Right lobe of liver (tissue), 4 donors: ENCODE results near the gene LITAF.

ENCODE experiments used
- POLR2A ChIP-seq: fragments of 450-650 bp; IDR thresholded peaks from one replicate; pipeline ENCODE4 v1.6.1; 2017; ENCODE audit warnings: antibody characterized with exemption, mild to moderate bottlenecking
- TF ChIP-seq, protein P1 (sequence below), 4 donors: fragments of 200-600 bp in 3 of 4; fragments of 450-650 bp in 1 of 4; IDR thresholded peaks; one replicate each; pipeline versions ENCODE4 v1.5.1 to v1.8.0; 2016 to 2022; ENCODE audit warnings: antibody characterized with exemption in 4 of 4, mild to moderate bottlenecking in 2 of 4
- donor health status: DM: no; HTN: no; CAD: no.
- donor health status: DM: no; HTN: no; CAD: no.
- donor health status: DM: no; HTN: yes; CAD: no.

DNA sequence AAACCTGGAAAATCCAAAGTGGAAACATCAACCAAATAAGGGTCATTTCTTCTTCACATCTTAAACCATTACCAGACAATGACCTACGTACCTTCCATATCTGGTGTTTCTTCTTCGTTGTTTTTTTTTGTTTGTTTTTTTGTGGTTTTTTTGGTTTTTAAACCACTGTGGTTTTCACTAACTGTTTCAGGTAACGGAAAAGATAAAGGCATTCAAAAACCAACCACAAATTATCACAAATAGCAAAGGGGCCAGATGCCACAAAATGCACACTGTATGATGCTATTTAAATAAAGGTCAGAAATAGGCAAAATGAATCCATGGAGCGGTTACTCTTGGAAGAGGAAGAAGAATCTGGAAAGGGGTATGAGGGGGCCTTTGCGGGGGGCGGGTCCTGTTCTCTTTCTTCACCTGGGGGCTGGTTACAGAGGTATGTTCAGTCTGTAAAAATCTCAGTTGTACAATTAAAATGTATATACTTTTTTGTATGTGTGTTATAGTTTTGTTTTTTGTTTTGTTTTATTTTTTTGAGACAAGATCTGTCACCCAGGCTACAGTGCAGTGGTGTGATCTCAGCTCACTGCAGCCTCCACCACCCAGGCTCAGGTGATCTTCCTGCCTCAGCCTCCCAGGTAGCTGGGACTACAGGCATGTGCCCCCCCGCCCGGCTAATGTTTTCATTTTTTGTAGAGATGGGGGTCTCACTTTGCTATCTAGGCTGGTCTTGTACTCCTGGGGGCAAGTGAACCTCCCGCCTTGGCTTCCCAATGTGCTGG is 29.6 kb downstream of the LITAF start:
- TF ChIP-seq, protein P1, sequence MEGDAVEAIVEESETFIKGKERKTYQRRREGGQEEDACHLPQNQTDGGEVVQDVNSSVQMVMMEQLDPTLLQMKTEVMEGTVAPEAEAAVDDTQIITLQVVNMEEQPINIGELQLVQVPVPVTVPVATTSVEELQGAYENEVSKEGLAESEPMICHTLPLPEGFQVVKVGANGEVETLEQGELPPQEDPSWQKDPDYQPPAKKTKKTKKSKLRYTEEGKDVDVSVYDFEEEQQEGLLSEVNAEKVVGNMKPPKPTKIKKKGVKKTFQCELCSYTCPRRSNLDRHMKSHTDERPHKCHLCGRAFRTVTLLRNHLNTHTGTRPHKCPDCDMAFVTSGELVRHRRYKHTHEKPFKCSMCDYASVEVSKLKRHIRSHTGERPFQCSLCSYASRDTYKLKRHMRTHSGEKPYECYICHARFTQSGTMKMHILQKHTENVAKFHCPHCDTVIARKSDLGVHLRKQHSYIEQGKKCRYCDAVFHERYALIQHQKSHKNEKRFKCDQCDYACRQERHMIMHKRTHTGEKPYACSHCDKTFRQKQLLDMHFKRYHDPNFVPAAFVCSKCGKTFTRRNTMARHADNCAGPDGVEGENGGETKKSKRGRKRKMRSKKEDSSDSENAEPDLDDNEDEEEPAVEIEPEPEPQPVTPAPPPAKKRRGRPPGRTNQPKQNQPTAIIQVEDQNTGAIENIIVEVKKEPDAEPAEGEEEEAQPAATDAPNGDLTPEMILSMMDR (IDR thresholded peaks at IDR 0.05) = no peak
- TF ChIP-seq POLR2A = no peak
